Caco-2 (cell line): Measurements from ENCODE around the gene ZNF700. TPM values are rescaled to one million over a fixed set of nuclear protein-coding genes. Genes with fewer than 3 reads are reported as not detected.
A peak's percentile ranks its signal among the peaks of the same experiment; 100 is the strongest.

ENCODE experiments used
- BruUV-seq: library from RNA; stranded (reverse); fragments of 400-500 nt; replicated peaks from 2 replicates; lab custom pipeline; 2021; lab: Mats Ljungman, UMichigan
- CTCF ChIA-PET: fragments of 300-600 bp; sonication (Branson Sonifier 250); formaldehyde crosslinking; loops from one replicate; lab custom pipeline; 2022; ENCODE audit warnings: antibody characterized with exemption; lab: Charles Lee
- POLR2A ChIA-PET: fragments of 300-600 bp; sonication (Branson Sonifier 250); formaldehyde crosslinking; loops from one replicate; lab custom pipeline; 2022; ENCODE audit warnings: antibody characterized with exemption; lab: Charles Lee
- DNase-seq, 2 experiments: peaks; one replicate each; pipeline versions ENCODE4 v3.0.0 to v3.0.0-alpha.2; 2020 to 2022
- H3K27me3 ChIP-seq: replicated peaks from 2 replicates; pipeline ENCODE4 v1.6.0; 2011; ENCODE audit warnings: low read length; ENCODE audit not compliant: control insufficient read depth, insufficient read depth
- H3K36me3 ChIP-seq: 2 replicates; pipeline ENCODE4 v1.5.1; 2011; ENCODE audit warnings: low read length; ENCODE audit not compliant: control insufficient read depth, insufficient read depth
- H3K4me1 ChIP-seq: fragments of 250-450 bp; sonication (Bioruptor Pico); 2 replicates; pipeline ENCODE4 v1.5.1; 2020; ENCODE audit warnings: mild to moderate bottlenecking
- H3K4me3 ChIP-seq: 2 replicates; pipeline ENCODE4 v1.5.1; 2011; ENCODE audit warnings: low read depth, mild to moderate bottlenecking, control low read depth, low read length
- H3K9me3 ChIP-seq: fragments of 250-450 bp; sonication (Bioruptor Pico); 2 replicates; pipeline ENCODE4 v1.5.1; 2020; ENCODE audit warnings: mild to moderate bottlenecking, moderate library complexity
- H3K27ac Mint-ChIP-seq: one replicate; pipeline ENCODE4 v1.8.0; 2022; ENCODE audit warnings: mixed read lengths; ENCODE audit not compliant: unreplicated experiment
- H3K27me3 Mint-ChIP-seq: one replicate; pipeline ENCODE4 v1.8.0; 2022; ENCODE audit warnings: mixed read lengths; ENCODE audit not compliant: insufficient read depth, unreplicated experiment
- H3K36me3 Mint-ChIP-seq: one replicate; pipeline ENCODE4 v1.8.0; 2022; ENCODE audit warnings: mild to moderate bottlenecking, mixed read lengths; ENCODE audit not compliant: insufficient read depth, unreplicated experiment
- H3K4me1 Mint-ChIP-seq: one replicate; pipeline ENCODE4 v1.8.0; 2022; ENCODE audit warnings: low read depth, mixed read lengths; ENCODE audit not compliant: unreplicated experiment
- H3K4me3 Mint-ChIP-seq: one replicate; pipeline ENCODE4 v1.8.0; 2022; ENCODE audit warnings: mild to moderate bottlenecking, moderate library complexity, mixed read lengths; ENCODE audit not compliant: unreplicated experiment
- H3K9me3 Mint-ChIP-seq: one replicate; pipeline ENCODE4 v1.8.0; 2022; ENCODE audit warnings: mixed read lengths; ENCODE audit not compliant: unreplicated experiment
- CTCF ChIP-seq, 2 experiments: fragments of 200-600 bp in 1 of 2; IDR thresholded peaks; 1 replicate in 1 of 2; 2 replicates in 1 of 2; pipeline versions ENCODE4 v1.5.1 to v1.8.0; 2011 to 2022; ENCODE audit warnings: antibody characterized with exemption in 1 of 2, control low read depth in 1 of 2, inconsistent platforms in 1 of 2, low read depth in 1 of 2, low read length in 1 of 2, mild to moderate bottlenecking in 1 of 2, moderate library complexity in 1 of 2; ENCODE audit not compliant: insufficient read depth in 1 of 2, severe bottlenecking in 1 of 2, unreplicated experiment in 1 of 2
- intact Hi-C: fragments of 100-400 bp; cut with micrococcal nuclease; formaldehyde crosslinking; loops from one replicate; pipeline ENCODE4 v1.10.0; 2022; ENCODE audit not compliant: unreplicated experiment
- total RNA-seq: library from RNA; stranded (reverse); gene quantifications from 2 replicates; pipeline ENCODE4 v1.2.3, GENCODE V29; 2022

Gene ZNF700
- total RNA-seq, 1 experiment from 2014 or later, result 8.5 TPM

- Mint-ChIP-seq H3K4me3 (no peak overlapping the region), H3K36me3 (no peaks in the 10 kb centered on the region), H3K4me1 (no peaks in the 10 kb centered on the region), H3K27ac (no peak overlapping the region), H3K27me3 (no peaks in the 10 kb centered on the region), H3K9me3 (peaks cover 38% of the 10 kb centered on the region)
- no peaks in the 10 kb centered on the region for H3K36me3 ChIP-seq
- no peak overlapping the region for H3K4me3 ChIP-seq
- CTCF ChIA-PET, result interaction anchor here (1.4 kb wide), 1 partner anchor 84 kb away, joined by 6 read pairs; no protein-coding TSS in a partner anchor
- H3K9me3 ChIP-seq, result peaks cover 2% of the 10 kb centered on the region; the same call in 1 of the 2 replicates
- no peaks in the 10 kb centered on the region for H3K4me1 ChIP-seq
- no TSS peak for BruUV-seq
- POLR2A ChIA-PET, result interaction anchor here (1.1 kb wide), 1 partner anchor 260 kb away, joined by 3 read pairs; no protein-coding TSS in a partner anchor
- H3K27me3 ChIP-seq, result no peaks in the 10 kb centered on the region
- TF ChIP-seq CTCF (IDR thresholded peaks at IDR 0.05; ENCODE audit: insufficient read depth in 1 of 2, low read depth in 1 of 2, low read length in 1 of 2, severe bottlenecking in 1 of 2, unreplicated experiment in 1 of 2), result peak; percentile 38 to 62
- peak; percentile 41 to 58 for DNase-seq
- intact Hi-C loops, result loop anchor here (1.0 to 5.0 kb wide), 3 partner anchors 40 to 259 kb away; partner anchors contain the start of genes ZNF20 and ZNF433
These were observed 43.6 kb upstream of the ZNF700 start for GRCh38 chr19:11881151-11881800.

GRCh38 chr19:11882606-11883005 lies 42.3 kb upstream of the ZNF700 start:
- H3K27me3 ChIP-seq, result no peaks in the 10 kb centered on the region
- BruUV-seq, result no TSS peak
- H3K4me1 ChIP-seq, result no peaks in the 10 kb centered on the region; the same call in 1 of the 2 replicates
- H3K27me3 Mint-ChIP-seq, result no peaks in the 10 kb centered on the region
- peaks cover 3% of the 10 kb centered on the region for H3K9me3 ChIP-seq
- ChIA-PET POLR2A (no interaction called here), CTCF (interaction anchor here (1.0 kb wide), 1 partner anchor 105 kb away, joined by 4 read pairs; no protein-coding TSS in a partner anchor)
- peaks cover 44% of the 10 kb centered on the region for H3K9me3 Mint-ChIP-seq
- no peak for TF ChIP-seq CTCF (IDR thresholded peaks at IDR 0.05; ENCODE audit: insufficient read depth in 1 of 2, low read depth in 1 of 2, low read length in 1 of 2, severe bottlenecking in 1 of 2, unreplicated experiment in 1 of 2)
- H3K4me3 Mint-ChIP-seq, result no peak overlapping the region
- H3K4me1 Mint-ChIP-seq, result peaks cover 6% of the 10 kb centered on the region
- peaks cover 2% of the 10 kb centered on the region for H3K36me3 Mint-ChIP-seq
- no peak for DNase-seq
- no peak overlapping the region for H3K4me3 ChIP-seq
- H3K36me3 ChIP-seq, result no peaks in the 10 kb centered on the region
- intact Hi-C loops, result loop anchor here (5.0 kb wide), 1 partner anchor 155 kb away; the partner anchor contains the start of gene ZNF433
- no peak overlapping the region for H3K27ac Mint-ChIP-seq

DNA sequence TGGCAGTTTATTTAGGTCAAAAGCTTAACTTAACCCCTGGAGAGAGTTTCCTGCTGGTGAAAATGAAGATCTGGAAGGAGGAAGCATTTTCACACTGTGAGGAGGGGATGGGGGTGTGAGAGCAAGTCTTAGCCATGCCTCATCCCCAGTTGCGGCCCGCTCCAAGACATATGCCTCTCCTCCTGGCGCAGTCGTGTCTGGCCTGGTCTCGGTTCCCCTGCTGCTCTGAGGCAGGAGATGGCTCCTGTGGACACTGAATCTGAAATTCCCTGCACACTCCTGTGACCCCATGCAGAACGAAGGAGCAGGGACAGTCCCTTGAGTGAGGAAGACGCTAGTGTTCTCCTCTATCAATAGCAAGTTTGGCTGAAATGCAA lies 37.7 kb upstream of the ZNF700 start:
- ChIA-PET CTCF (interaction anchor here (2.0 kb wide), 1 partner anchor 90 kb away, joined by 6 read pairs; no protein-coding TSS in a partner anchor), POLR2A (interaction anchor here (0.6 kb wide), 1 partner anchor 90 kb away, joined by 3 read pairs; no protein-coding TSS in a partner anchor)
- H3K27me3 ChIP-seq, result no peaks in the 10 kb centered on the region
- H3K4me3 ChIP-seq, result no peak overlapping the region
- Mint-ChIP-seq H3K9me3 (peaks cover 29% of the 10 kb centered on the region), H3K4me3 (peak overlapping the region; percentile 90), H3K4me1 (peaks cover 7% of the 10 kb centered on the region), H3K27me3 (no peaks in the 10 kb centered on the region), H3K36me3 (peaks cover 16% of the 10 kb centered on the region), H3K27ac (peak overlapping the region; percentile 98)
- no peak for DNase-seq
- peaks cover 6% of the 10 kb centered on the region for H3K9me3 ChIP-seq
- H3K36me3 ChIP-seq, result no peaks in the 10 kb centered on the region
- TF ChIP-seq CTCF (IDR thresholded peaks at IDR 0.05; ENCODE audit: insufficient read depth in 1 of 2, low read depth in 1 of 2, low read length in 1 of 2, severe bottlenecking in 1 of 2, unreplicated experiment in 1 of 2), result no peak
- H3K4me1 ChIP-seq, result no peaks in the 10 kb centered on the region; the same call in 1 of the 2 replicates
- intact Hi-C loops, result no loop called here
- BruUV-seq, result TSS peak; percentile 46
